Common myeloid progenitor, CD34-positive (primary cell): ENCODE results near the gene SLC12A6.

Source experiments
- CTCF ChIA-PET: fragments of 350-600 bp; sonication (Branson Sonifier 250); formaldehyde crosslinking; loops from one replicate; lab custom pipeline; 2021; ENCODE audit warnings: antibody characterized with exemption; lab: Charles Lee
- POLR2A ChIA-PET: fragments of 350-600 bp; sonication (Branson Sonifier 250); formaldehyde crosslinking; loops from one replicate; lab custom pipeline; 2021; ENCODE audit warnings: antibody characterized with exemption; lab: Charles Lee
- DNase-seq, 3 donors: peaks; one replicate each; pipeline versions ENCODE4 v3.0.0 to v3.0.0-alpha.2; 2013
- H3K27ac ChIP-seq, 2 experiments: 1 replicate in 1 of 2; 2 replicates in 1 of 2; pipeline ENCODE4 v1.7.0; 2013; ENCODE audit warnings: inconsistent platforms in 2 of 2, low read length in 2 of 2, mild to moderate bottlenecking in 2 of 2, low read depth in 1 of 2, moderate library complexity in 1 of 2; ENCODE audit not compliant: severe bottlenecking in 2 of 2, insufficient read depth in 1 of 2, poor library complexity in 1 of 2
- H3K27me3 ChIP-seq, 5 experiments: replicated peaks in 2 of 5; 1 replicate in 3 of 5; 2 replicates in 2 of 5; pipeline versions ENCODE4 v1.6.1 to v1.7.0; 2013; ENCODE audit warnings: low read length in 4 of 5, mild to moderate bottlenecking in 2 of 5, moderate library complexity in 2 of 5, inconsistent platforms in 1 of 5; ENCODE audit not compliant: insufficient read depth in 5 of 5, control insufficient read depth in 4 of 5
- H3K36me3 ChIP-seq, 4 experiments: 1 replicate in 2 of 4; 2 replicates in 2 of 4; pipeline versions ENCODE4 v1.6.1 to v1.7.0; 2013; ENCODE audit warnings: low read length in 3 of 4, control low read depth in 1 of 4, mild to moderate bottlenecking in 1 of 4; ENCODE audit not compliant: control insufficient read depth in 4 of 4, insufficient read depth in 4 of 4
- H3K4me1 ChIP-seq, 4 experiments: 1 replicate in 3 of 4; 2 replicates in 1 of 4; pipeline versions ENCODE4 v1.6.1 to v1.7.1; 2013; ENCODE audit warnings: low read length in 3 of 4, mild to moderate bottlenecking in 3 of 4, control low read depth in 1 of 4, inconsistent platforms in 1 of 4, moderate library complexity in 1 of 4; ENCODE audit not compliant: control insufficient read depth in 4 of 4, insufficient read depth in 4 of 4; ENCODE audit errors: control extremely low read depth in 1 of 4
- H3K4me3 ChIP-seq, 7 experiments: 1 replicate in 4 of 7; 2 replicates in 3 of 7; pipeline versions ENCODE4 v1.5.1 to v1.7.0; 2013; ENCODE audit warnings: mild to moderate bottlenecking in 7 of 7, low read length in 6 of 7, moderate library complexity in 6 of 7, inconsistent platforms in 2 of 7, low read depth in 2 of 7, control low read depth in 1 of 7; ENCODE audit not compliant: insufficient read depth in 4 of 7, control insufficient read depth in 1 of 7; ENCODE audit errors: extremely low read depth in 1 of 7
- H3K9me3 ChIP-seq, 5 experiments: 1 replicate in 4 of 5; 2 replicates in 1 of 5; pipeline versions ENCODE4 v1.6.1 to v1.7.1; 2013; ENCODE audit warnings: low read length in 4 of 5, mild to moderate bottlenecking in 2 of 5, inconsistent platforms in 1 of 5, low read depth in 1 of 5, moderate library complexity in 1 of 5; ENCODE audit not compliant: control insufficient read depth in 4 of 5, insufficient read depth in 2 of 5; ENCODE audit errors: control extremely low read depth in 1 of 5
- WGBS: methylation state at CpG from one replicate; pipeline ENCODE4 v1.1.5; 2013; ENCODE audit not compliant: insufficient coverage; 5-methylcytosine and 5-hydroxymethylcytosine counted together

Gene SLC12A6

GRCh38 chr15:34241376-34242330 lies 95.9 kb downstream of the SLC12A6 start:
- Histone ChIP-seq H3K27me3 (no peaks in the 10 kb centered on the region), H3K27ac (peak overlapping the region in 1 of 2 experiments; percentile 37), H3K36me3 (peaks cover 31 to 77% (median 56%) of the 10 kb centered on the region in 4 experiments), H3K4me1 (no peaks in the 10 kb centered on the region), H3K4me3 (no peak overlapping the region), H3K9me3 (no peaks in the 10 kb centered on the region)
- ChIA-PET POLR2A (interaction anchor here (0.9 kb wide), 1 partner anchor 126 kb away, joined by 3 read pairs; the partner anchor contains the start of gene LPCAT4), CTCF (interaction anchor here (0.7 to 4.5 kb wide), 13 partner anchors 9 to 133 kb away, joined by 3 to 47 read pairs (median 5); partner anchors contain the start of genes EMC4, LPCAT4, NOP10 and NUTM1)
- peak; percentile 66 to 84 (median 75) for DNase-seq
- no CpG with 5 or more reads among the region's 1 CpG for WGBS

DNA sequence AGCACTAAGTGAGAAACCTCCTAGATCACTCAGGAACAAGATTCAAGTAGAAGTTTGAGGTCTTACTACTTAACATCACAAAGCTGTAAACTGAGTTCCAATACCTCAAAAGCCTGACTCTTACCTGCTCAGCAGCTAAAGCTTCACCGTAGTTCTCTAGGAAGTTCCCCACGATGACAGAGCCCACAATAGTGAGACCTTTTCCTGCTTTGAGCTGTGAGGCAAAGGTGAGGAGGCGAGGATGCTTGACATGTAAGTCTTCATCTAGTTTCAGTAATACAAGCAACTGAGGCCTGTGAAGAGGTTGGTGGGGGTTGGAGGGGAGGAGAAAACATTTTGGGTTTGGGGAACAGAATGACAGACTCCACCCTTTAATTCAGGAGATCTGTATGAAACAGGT lies 97.0 kb downstream of the SLC12A6 start:
- Histone ChIP-seq H3K36me3 (peaks cover 42 to 81% (median 61%) of the 10 kb centered on the region in 4 experiments), H3K9me3 (no peaks in the 10 kb centered on the region), H3K4me3 (no peak overlapping the region), H3K27me3 (no peaks in the 10 kb centered on the region), H3K4me1 (no peaks in the 10 kb centered on the region), H3K27ac (no peak overlapping the region)
- WGBS: 94% methylated on average over 2 of the region's 3 CpGs
- no peak for DNase-seq
- CTCF ChIA-PET: interaction anchor here (0.7 to 4.5 kb wide), 9 partner anchors 10 to 134 kb away, joined by 3 to 47 read pairs (median 12); partner anchors contain the start of genes EMC4 and LPCAT4
- POLR2A ChIA-PET: no interaction called here

- H3K27ac ChIP-seq: no peak overlapping the region
- CTCF ChIA-PET: interaction anchor here (1.6 kb wide), 1 partner anchor 128 kb away, joined by 4 read pairs; the partner anchor contains the start of gene LPCAT4
- POLR2A ChIA-PET: no interaction called here
- 95% methylated on average over 3 of the region's 4 CpGs for WGBS
- H3K4me1 ChIP-seq: no peaks in the 10 kb centered on the region
- H3K9me3 ChIP-seq: no peaks in the 10 kb centered on the region
- H3K36me3 ChIP-seq: peaks cover 37 to 78% (median 61%) of the 10 kb centered on the region in 4 experiments
- DNase-seq: no peak
- no peak overlapping the region for H3K4me3 ChIP-seq
- no peaks in the 10 kb centered on the region for H3K27me3 ChIP-seq
These were observed 98.3 kb downstream of the SLC12A6 start for GRCh38 chr15:34239151-34239808.

DNA sequence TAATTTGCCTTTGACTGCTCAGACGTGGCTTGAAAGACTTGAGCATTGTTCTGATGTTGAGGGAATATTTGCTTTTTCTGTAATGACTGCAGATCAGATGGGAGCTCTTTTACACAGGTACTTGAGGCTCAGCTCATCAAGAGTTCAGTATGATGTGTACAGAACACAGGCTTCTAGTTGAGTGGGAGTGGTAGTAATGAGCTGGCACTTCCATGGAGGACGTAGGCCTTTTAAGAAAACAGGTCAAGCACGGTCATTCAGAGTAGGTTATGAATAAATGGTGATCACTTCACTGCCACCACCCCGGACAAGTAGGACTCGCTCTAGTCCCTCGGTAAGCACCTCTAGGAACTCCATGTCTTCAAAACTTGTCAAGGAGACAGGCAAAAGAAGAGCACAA lies 104.0 kb downstream of the SLC12A6 start:
- H3K36me3 ChIP-seq: peaks cover 27 to 86% (median 58%) of the 10 kb centered on the region in 4 experiments
- no peaks in the 10 kb centered on the region for H3K27me3 ChIP-seq
- no peak for DNase-seq
- H3K4me1 ChIP-seq: no peaks in the 10 kb centered on the region
- 96% methylated on average over 4 of the region's 6 CpGs for WGBS
- CTCF ChIA-PET: interaction anchor here (0.6 to 2.9 kb wide), 7 partner anchors 8 to 134 kb away, joined by 3 to 17 read pairs (median 4); partner anchors contain the start of genes EMC4, KATNBL1 and LPCAT4
- POLR2A ChIA-PET: interaction anchor here (0.6 kb wide), 1 partner anchor 92 kb away, joined by 3 read pairs; no protein-coding TSS in a partner anchor
- no peaks in the 10 kb centered on the region for H3K9me3 ChIP-seq
- no peak overlapping the region for H3K27ac ChIP-seq
- H3K4me3 ChIP-seq: no peak overlapping the region

DNA sequence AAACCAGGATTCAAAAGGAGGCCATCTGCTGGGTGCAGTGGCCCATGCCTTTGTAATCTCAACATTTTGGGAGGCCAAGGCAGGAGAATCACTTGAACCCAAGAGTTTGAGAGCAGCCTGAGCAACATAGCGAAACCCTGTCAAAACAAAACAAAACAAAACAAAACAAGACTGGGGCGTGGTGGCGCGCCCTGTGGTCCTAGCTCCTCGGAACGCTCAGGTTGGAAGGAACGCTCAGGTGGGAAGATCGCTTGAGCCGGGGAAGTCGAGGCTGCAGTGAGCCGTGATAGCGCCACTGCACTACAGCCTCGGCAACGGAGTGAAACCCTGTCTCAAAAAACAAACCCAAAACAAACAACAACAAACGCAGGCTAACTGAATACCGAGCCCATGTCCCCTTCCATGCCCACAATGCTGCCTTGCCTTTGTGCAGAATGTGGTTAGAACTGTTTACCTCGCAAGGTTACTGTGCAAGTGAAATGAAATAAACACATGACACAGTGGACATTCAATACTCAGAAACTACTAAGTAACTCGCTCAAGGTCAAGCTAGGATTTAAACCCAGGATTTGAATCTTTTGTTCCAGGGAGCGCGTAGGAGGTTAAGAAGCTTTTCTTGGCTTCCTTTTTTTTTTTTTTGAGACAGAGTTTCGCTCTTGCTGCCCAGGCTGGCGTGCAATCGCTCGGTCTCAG lies 113.5 kb downstream of the SLC12A6 start:
- DNase-seq: peak in 2 of 3 donors; percentile 22 to 35
- Histone ChIP-seq H3K4me1 (peaks cover 7 to 17% (median 14%) of the 10 kb centered on the region in 4 experiments), H3K27ac (peak overlapping the region; percentile 83 to 92), H3K9me3 (no peaks in the 10 kb centered on the region), H3K4me3 (peak overlapping the region; percentile 65 to 99 (median 86)), H3K27me3 (no peaks in the 10 kb centered on the region), H3K36me3 (peaks cover 3 to 13% (median 11%) of the 10 kb centered on the region in 4 experiments)
- 29% methylated on average over 16 of the region's 24 CpGs for WGBS
- ChIA-PET CTCF (interaction anchor here (0.6 to 2.0 kb wide), 5 partner anchors 9 to 1023 kb away, joined by 3 to 5 read pairs (median 4); no protein-coding TSS in a partner anchor), POLR2A (interaction anchor here (0.6 kb wide), 1 partner anchor 105 kb away, joined by 4 read pairs; no protein-coding TSS in a partner anchor)

GRCh38 chr15:34217587-34218225 lies 119.9 kb downstream of the SLC12A6 start:
- no peak overlapping the region for H3K4me3 ChIP-seq
- no peaks in the 10 kb centered on the region for H3K36me3 ChIP-seq
- no peak for DNase-seq
- 93% methylated on average over 3 of the region's 7 CpGs for WGBS
- no peak overlapping the region for H3K27ac ChIP-seq
- POLR2A ChIA-PET: no interaction called here
- H3K27me3 ChIP-seq: no peaks in the 10 kb centered on the region
- no peaks in the 10 kb centered on the region for H3K4me1 ChIP-seq
- CTCF ChIA-PET: interaction anchor here (0.8 kb wide), 1 partner anchor 8 kb away, joined by 3 read pairs; the partner anchor contains the start of gene KATNBL1
- H3K9me3 ChIP-seq: no peaks in the 10 kb centered on the region
